NCI-H69 (cell line): ENCODE data around the gene FOXO6.

Source experiments
- DNase-seq: peaks from one replicate; lab custom pipeline; 2025; lab: John Stamatoyannopoulos, UW

Gene FOXO6

GRCh38 chr1:41425369-41425768 is 64.1 kb downstream of the FOXO6 start:
- no peak for DNase-seq

- DNase-seq: no peak
Measured at GRCh38 chr1:41426201-41426890, 65.1 kb downstream of the FOXO6 start.

GRCh38 chr1:41427122-41427913 is 66.1 kb downstream of the FOXO6 start:
- DNase-seq: no peak

GRCh38 chr1:41427916-41428737 is 66.9 kb downstream of the FOXO6 start:
- no peak for DNase-seq

- peak; percentile 20 for DNase-seq
Measured at GRCh38 chr1:41428738-41429640, 67.8 kb downstream of the FOXO6 start.

- DNase-seq: no peak
Measured at GRCh38 chr1:41429641-41430035, 68.4 kb downstream of the FOXO6 start.

GRCh38 chr1:41430069-41430468 is 68.8 kb downstream of the FOXO6 start:
- no peak for DNase-seq

GRCh38 chr1:41430582-41430981 is 69.3 kb downstream of the FOXO6 start:
- no peak for DNase-seq

- DNase-seq: peak; percentile 61
Measured at GRCh38 chr1:41431490-41432350, 70.5 kb downstream of the FOXO6 start.
